NCI-H1436 treated with DMSO at 0.1 percent for 48 hours (cell line): Measurements from ENCODE around the gene CNNM2.
"Not testable (repeated sequence)": the region's sequence is repeated elsewhere in the genome, so short reads cannot be mapped to it uniquely, and the experiment has no call there.

ENCODE experiments used
- DNase-seq: peaks from one replicate; lab custom pipeline; 2025; lab: John Stamatoyannopoulos, UW

CNNM2 gene

GRCh38 chr10:102926842-102927241 is 8.7 kb downstream of the CNNM2 start:
- DNase-seq: no peak

DNA sequence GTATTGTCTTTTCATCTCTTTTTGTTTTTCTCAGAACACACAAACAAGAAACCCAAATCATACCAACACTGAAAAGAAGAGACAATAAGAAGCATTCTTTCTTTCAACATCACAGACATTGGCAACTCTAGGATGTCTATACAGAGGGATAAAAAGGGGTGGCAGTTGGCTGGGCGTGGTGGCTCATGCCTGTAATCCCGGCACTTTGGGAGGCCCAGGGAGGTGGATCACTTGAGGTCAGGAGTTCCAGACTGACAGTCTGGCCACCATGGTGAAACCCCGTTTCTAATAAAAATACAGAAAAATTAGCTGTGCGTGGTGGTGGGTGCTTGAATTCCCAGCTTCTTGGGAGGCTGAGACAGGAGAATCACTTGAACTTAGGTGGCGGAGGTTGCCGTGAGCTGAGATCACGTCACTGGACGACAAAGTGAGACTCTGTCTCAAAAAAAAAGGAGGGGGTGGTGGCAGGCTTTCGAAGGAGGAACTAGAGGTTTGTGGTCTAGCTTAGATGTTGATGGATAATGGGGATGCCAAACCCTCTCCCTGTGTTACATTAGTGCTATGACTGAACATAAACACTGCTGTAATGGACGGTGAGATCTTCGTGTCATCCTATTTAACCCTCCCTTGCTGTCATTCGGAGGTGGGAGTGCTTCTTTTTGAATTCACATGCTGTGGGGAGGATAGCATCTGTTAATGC is 9.4 kb downstream of the CNNM2 start:
- DNase-seq: no peak

GRCh38 chr10:102928442-102928841 is 10.3 kb downstream of the CNNM2 start:
- not testable (repeated sequence) for DNase-seq

DNA sequence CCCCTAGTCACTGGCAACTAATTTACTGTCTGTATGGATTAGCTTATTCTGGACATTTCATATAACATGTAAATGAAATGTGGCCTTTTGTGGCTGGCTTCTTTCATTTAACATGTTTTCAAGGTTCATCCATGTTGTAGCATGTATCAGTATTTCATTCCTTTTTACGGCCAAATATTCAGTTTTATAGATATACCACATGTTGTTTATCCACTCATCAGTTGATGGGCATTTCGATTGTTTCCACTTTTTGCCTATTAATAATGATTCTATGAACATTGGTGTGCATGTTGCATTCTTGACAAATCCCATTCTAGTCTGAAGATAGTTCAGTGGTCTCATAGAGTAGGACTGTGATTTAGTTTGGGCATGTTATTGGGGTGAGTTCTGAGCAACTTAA is 12.6 kb downstream of the CNNM2 start:
- no peak for DNase-seq

- DNase-seq: no peak
These were observed 13.5 kb downstream of the CNNM2 start for GRCh38 chr10:102931643-102932042.

DNA sequence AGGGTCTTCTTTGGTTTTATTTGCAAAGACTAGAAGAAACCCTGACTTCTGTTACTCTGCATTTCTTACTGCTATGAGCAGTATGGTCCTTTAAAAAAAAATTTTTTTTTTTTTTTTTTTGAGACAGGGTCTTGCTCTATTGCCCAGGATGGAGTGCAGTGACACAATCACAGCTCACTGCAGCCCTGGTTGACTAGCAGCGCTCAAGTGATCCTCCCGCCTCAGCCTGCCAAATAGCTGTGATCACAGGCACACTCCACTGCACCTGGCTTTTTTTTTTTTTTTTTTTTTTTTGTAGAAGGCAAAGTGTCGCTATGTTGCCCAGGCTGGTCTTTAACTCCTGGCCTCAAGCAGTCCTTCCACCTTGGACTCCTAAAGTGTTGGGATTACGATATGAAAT is 17.4 kb downstream of the CNNM2 start:
- no peak for DNase-seq

DNA sequence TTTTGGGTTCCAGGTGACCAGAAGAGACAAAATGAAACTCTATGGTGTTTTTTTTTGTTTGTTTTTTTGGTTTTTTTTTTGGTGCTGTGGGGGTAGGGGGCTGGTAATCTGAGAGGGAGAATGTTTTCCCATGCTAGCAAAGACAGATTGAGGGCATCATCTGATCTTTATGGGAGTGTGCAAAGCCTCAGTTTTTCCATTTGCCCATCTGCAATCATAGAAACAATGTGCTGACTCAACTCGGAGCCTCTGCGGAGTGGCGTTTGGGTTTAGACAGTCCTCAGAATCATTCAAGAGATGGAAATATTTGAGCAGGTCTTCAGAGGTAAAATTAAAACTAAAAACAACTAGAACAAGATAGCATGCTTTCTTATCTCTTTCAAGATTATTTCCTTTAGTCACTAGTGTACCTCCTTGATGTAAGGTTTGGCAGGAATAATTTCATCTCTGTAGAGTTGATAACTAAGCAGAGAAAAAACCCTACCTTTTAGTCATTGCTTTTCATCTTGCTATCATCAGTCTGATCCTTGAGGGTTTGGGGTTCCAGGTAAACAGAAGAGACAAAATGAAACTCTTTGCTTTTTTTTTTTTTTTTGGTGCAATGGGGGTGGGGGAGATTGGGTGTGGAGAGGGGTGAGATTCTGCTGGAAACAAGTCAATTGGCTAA is 18.0 kb downstream of the CNNM2 start:
- no peak for DNase-seq

- no peak for DNase-seq
These were observed 23.3 kb downstream of the CNNM2 start for GRCh38 chr10:102941401-102941800.

DNA sequence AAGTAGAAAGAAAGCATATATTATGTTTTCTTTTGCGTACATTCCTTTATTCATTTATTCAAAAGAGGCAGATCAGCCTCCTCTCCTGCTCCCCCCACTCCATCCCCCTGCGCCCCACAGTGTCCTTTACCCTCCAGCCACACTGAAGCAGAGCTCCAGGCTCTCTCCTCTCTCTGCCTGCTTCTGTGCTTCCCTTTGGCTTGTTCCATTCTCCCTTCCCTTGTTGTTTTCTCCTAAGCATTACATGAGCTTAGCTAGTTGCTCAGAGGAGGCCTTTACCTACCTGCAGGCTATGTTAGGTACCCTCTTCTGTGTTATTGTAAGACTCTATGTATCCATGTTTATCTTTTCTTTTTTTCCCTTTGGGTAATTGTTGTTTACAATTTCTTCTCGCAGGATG is 27.4 kb downstream of the CNNM2 start:
- DNase-seq: no peak

GRCh38 chr10:102945962-102946361 is 27.9 kb downstream of the CNNM2 start:
- DNase-seq: no peak

GRCh38 chr10:102946992-102947391 is 28.9 kb downstream of the CNNM2 start:
- DNase-seq: no peak

DNA sequence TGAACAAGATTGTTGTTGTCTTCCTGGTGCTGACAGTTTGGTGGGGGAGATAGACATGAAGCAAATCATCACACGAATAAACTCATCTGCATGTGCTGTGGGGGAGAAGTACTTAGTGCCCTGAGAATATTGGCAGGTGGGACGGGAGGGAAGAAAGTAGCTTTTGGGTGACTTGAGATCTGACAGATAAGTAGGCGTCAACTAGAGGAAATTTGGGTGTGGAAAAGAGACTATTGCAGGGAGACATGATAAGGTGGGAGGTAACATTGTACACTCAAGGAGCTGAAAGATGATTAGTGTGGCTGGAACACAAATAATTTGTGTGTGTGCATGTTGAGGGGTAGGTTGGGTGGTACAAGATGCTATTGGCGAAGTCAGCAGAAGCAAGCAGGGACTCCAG is 30.1 kb downstream of the CNNM2 start:
- no peak for DNase-seq

DNA sequence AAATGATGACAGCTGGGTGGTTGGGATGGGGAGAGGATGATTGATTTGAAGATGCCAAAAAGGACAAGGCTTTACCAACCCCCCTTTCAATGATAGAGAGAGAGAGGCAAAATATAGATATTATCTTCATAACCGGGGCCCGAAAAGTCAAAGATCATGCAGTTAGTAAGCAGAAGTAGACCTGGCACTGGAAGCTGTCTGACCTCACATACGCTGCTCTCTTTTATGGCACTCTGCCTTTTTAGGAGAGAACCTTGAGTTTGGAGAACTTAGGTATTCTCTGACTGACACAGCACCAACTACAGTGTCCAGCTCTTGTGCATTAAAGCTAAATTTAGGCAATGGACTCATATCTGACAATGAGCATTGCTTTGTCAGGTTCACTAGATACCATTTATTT is 30.7 kb downstream of the CNNM2 start:
- DNase-seq: no peak

DNA sequence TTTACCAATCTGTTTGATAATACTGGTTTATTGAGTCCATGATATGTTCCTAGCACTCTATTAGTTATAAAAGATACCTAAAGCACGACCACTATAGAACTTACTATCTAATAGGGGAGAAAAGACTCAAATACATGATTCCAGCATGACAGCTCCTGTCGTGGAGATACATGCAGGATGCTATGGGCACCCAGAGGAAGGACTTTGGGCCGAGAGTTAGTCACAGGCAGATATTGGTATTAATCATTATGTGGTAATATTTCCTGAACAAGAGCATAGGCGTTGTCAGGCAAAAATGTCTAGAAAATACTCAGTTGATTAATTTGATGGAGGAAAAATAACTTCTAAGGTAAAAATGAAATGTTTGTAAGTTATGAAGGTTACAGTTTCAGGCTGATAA is 31.8 kb downstream of the CNNM2 start:
- DNase-seq: no peak

DNA sequence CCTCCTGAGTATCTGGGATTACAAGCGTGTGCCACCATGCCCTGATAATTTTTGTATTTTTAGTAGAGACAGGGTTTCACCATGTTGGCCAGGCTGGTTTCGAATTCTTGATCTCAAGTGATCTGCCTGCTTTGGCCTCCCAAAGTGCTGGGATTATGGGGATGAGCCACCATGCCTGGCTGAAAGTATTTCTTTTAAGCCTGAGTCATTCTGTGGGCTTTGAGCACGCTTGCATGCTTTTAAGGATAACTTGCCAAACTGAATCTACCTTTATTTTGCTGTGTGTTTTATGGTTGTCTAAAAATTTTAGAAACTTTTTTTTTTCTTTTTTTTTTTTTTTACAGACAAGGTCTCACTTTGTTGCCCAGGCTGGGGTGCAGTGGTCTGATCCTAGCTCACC is 33.2 kb downstream of the CNNM2 start:
- no peak for DNase-seq

- DNase-seq: no peak
These were observed 41.3 kb downstream of the CNNM2 start for GRCh38 chr10:102959360-102959759.

- DNase-seq: no peak
These were observed 42.1 kb downstream of the CNNM2 start for GRCh38 chr10:102960157-102960556.

DNA sequence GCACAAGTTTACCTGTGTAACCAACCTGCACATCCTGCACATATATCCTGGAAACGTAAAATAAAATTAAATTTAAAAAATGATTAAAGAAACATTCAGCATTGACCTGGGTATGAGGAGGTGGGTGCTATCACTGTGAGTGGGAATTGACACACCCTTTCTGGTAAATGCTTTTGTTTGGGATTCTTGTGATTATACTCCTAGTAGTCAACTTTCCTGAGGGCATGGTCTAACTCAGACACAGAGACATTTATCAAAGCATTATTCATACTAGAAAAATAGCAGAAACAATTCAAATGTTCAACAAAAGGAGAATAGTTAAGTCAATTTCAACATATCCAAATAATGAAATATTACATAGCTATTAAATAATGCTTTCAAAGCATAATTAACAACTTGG is 44.2 kb downstream of the CNNM2 start:
- no peak for DNase-seq

DNA sequence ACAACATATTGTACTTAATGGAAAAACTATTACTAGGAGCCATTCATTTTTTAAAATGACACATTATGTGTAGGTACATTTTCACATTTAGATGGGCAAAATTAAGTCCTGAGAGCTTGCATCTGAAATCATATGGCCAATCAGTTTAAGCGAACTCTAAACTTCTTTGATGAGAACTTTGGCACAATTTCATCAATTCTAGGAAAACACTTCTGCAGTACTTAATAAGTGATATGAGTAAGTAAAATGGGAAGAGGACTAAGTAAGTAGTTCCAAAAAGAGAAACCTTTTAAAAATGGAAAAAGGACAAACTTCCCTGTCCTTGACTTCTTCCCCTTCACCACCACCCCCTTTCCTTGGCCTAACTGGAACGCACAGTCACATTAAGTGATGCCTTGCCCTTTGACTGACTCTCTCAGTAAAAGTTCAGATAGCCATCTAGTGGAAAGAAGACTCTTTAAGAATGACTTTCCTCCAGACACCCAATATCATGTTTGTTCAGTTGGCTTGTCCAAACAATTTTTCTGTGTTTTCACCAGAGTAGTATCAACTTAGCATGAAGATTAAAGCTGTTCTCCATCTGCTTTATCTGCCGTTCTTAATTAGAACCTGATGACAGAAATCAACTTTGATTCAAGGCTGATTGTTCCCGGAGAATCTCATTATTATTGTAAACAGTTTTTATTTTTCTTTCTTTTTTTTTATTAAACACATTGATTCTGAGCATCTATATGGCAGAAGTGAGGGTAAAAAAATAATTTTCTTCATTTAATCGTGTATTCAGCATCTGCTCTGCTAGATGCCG is 45.1 kb downstream of the CNNM2 start:
- DNase-seq: no peak

GRCh38 chr10:102963756-102964025 is 45.6 kb downstream of the CNNM2 start:
- no peak for DNase-seq

DNA sequence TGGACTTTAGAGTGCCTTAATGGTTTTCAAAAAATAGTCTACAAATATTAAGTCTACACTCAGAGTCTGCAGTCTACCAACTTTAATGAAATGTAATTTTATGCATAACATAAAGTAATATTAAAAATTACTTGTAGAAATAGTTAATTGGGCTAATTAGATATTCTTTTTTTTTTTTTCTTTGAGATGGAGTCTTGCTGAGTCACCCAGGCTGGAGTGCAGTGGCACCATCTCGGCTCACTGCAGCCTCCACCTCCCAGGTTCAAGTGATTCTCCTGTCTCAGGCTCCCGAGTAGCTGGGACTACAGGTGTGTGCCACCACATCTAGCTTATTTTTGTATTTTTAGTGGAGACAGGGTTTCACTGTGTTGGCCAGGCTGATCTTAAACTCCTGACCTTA is 46.0 kb downstream of the CNNM2 start:
- DNase-seq: not testable (repeated sequence)

DNA sequence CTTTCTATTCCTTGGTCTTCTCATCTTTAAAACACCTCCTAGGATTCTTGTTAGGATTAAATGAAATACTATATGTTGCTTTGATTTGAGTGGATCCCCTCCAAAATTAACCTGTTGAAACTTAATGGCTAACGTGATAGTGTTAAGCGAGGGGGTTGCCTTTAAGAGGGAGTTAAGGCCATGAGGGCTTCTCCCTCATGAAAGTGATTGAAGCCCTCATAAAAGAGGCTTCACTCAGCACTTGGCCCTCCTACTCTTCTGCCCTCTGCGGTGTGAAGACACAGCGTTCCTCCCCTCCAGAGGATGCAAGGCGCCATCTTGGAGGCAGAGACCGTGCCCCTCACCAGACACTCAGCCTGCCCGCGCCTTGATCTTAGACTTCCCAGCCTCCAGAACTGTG is 46.6 kb downstream of the CNNM2 start:
- no peak for DNase-seq

GRCh38 chr10:102965311-102965851 is 47.3 kb downstream of the CNNM2 start:
- DNase-seq: no peak
